OCI-LY3 (cell line): ENCODE results near the gene SPINT4.
"Not testable (repeated sequence)": the region's sequence is repeated elsewhere in the genome, so short reads cannot be mapped to it uniquely, and the experiment has no call there.

ENCODE experiments used
- H2AFZ ChIP-seq: fragments of 200-600, 300-600 bp; shearing (Covaris generic); 2 replicates; pipeline ENCODE4 v1.6.0; 2014; ENCODE audit warnings: antibody characterized with exemption, low read depth, low read length
- H3K27ac ChIP-seq: fragments of 200-600, 300-600 bp; sonication (generic); 2 replicates; pipeline ENCODE4 v1.5.1; 2014; ENCODE audit warnings: mild to moderate bottlenecking, low read length, moderate library complexity, mixed read lengths
- H3K27me3 ChIP-seq: fragments of 200-600, 300-600 bp; sonication (generic); 2 replicates; pipeline ENCODE4 v1.6.1; 2014; ENCODE audit warnings: low read depth, low read length, mixed read lengths
- H3K36me3 ChIP-seq: fragments of 200-600, 300-600 bp; sonication (generic); replicated peaks from 2 replicates; pipeline ENCODE3; 2014; ENCODE audit warnings: low read depth, low read length, mixed read lengths
- H3K4me1 ChIP-seq: fragments of 300-600, 200-600 bp; sonication (generic); 2 replicates; pipeline ENCODE4 v1.6.1; 2014; ENCODE audit warnings: low read length, mixed read lengths
- H3K4me2 ChIP-seq: fragments of 200-600, 300-600 bp; sonication (generic); 2 replicates; pipeline ENCODE4 v1.6.1; 2014; ENCODE audit warnings: low read length, mixed read lengths
- H3K4me3 ChIP-seq: fragments of 300-600, 200-600 bp; sonication (generic); 2 replicates; pipeline ENCODE4 v1.5.1; 2014; ENCODE audit warnings: antibody characterized with exemption, mild to moderate bottlenecking, low read length, moderate library complexity
- H3K79me2 ChIP-seq: fragments of 300-600, 200-600 bp; shearing (Covaris generic); 2 replicates; pipeline ENCODE4 v1.6.1; 2014; ENCODE audit warnings: mild to moderate bottlenecking, low read length, mixed read lengths
- H3K9ac ChIP-seq: fragments of 300-600, 200-600 bp; shearing (Covaris generic); 2 replicates; pipeline ENCODE4 v1.6.0; 2014; ENCODE audit warnings: mild to moderate bottlenecking, low read length, moderate library complexity
- H3K9me3 ChIP-seq: fragments of 200-600, 300-600 bp; shearing (Covaris generic); 2 replicates; pipeline ENCODE4 v1.6.1; 2014; ENCODE audit warnings: low read length, mixed read lengths; ENCODE audit not compliant: insufficient read depth
- H4K20me1 ChIP-seq: fragments of 200-600, 300-600 bp; sonication (generic); 2 replicates; pipeline ENCODE4 v1.6.1; 2016; ENCODE audit warnings: low read length, mixed read lengths; ENCODE audit not compliant: insufficient read depth
- CTCF ChIP-seq: fragments of 200-600, 300-600 bp; sonication (generic); IDR thresholded peaks from 2 replicates; pipeline ENCODE4 v1.5.1; 2014; ENCODE audit warnings: antibody characterized with exemption, low read length, low read depth
- EZH2phosphoT487 ChIP-seq: fragments of 200-600 bp; shearing (Covaris generic); IDR thresholded peaks from 2 replicates; pipeline ENCODE4 v1.6.1; 2018; ENCODE audit warnings: antibody characterized with exemption, mixed run types, low read depth

The SPINT4 gene

GRCh38 chr20:45695496-45695895 lies 26.7 kb upstream of the SPINT4 start:
- peaks cover 5% of the 10 kb centered on the region for H3K4me1 ChIP-seq
- H3K9ac ChIP-seq: no peak overlapping the region
- H3K79me2 ChIP-seq: no peaks in the 10 kb centered on the region
- no peak overlapping the region for H3K27ac ChIP-seq
- H3K4me2 ChIP-seq: no peak overlapping the region
- H3K4me3 ChIP-seq: no peak overlapping the region
- H4K20me1 ChIP-seq: no peaks in the 10 kb centered on the region
- H3K27me3 ChIP-seq: no peaks in the 10 kb centered on the region
- H3K9me3 ChIP-seq: no peaks in the 10 kb centered on the region
- H2AFZ ChIP-seq: no peak overlapping the region
- TF ChIP-seq CTCF (no peak), EZH2phosphoT487 (no peak)
- no peaks in the 10 kb centered on the region for H3K36me3 ChIP-seq

- no peaks in the 10 kb centered on the region for H4K20me1 ChIP-seq
- H3K9me3 ChIP-seq: no peaks in the 10 kb centered on the region
- H3K4me1 ChIP-seq: peaks cover 14% of the 10 kb centered on the region
- no peak overlapping the region for H3K4me3 ChIP-seq
- TF ChIP-seq CTCF (no peak), EZH2phosphoT487 (no peak)
- H3K9ac ChIP-seq: no peak overlapping the region
- no peaks in the 10 kb centered on the region for H3K79me2 ChIP-seq
- H3K27me3 ChIP-seq: peaks cover 37% of the 10 kb centered on the region; the same call in 1 of the 2 replicates
- peak overlapping the region; percentile 17; the same call in 1 of the 2 replicates for H3K4me2 ChIP-seq
- H3K36me3 ChIP-seq: no peaks in the 10 kb centered on the region
- H3K27ac ChIP-seq: no peak overlapping the region
- H2AFZ ChIP-seq: no peak overlapping the region
Observed at GRCh38 chr20:45701104-45701503, 21.0 kb upstream of the SPINT4 start.

GRCh38 chr20:45701873-45702272 lies 20.3 kb upstream of the SPINT4 start, which contains the start of gene WFDC13:
WFDC13 (plus strand) TSS chr20:45702038; CDS start chr20:45702124, 86 bp downstream.
- no peak within 1 kb of the TSS for H3K27ac ChIP-seq
- H3K79me2 ChIP-seq: no peaks in the 10 kb centered on the region
- no peaks in the 10 kb centered on the region for H3K36me3 ChIP-seq
- peaks cover 40% of the 10 kb centered on the region; the same call in 1 of the 2 replicates for H3K27me3 ChIP-seq
- peaks cover 14% of the 10 kb centered on the region for H3K4me1 ChIP-seq
- no peaks in the 10 kb centered on the region for H3K9me3 ChIP-seq
- no peak within 1 kb of the TSS for H3K9ac ChIP-seq
- no peak for TF ChIP-seq EZH2phosphoT487
- no peak for TF ChIP-seq CTCF
- no peaks in the 10 kb centered on the region for H4K20me1 ChIP-seq
- H3K4me2 ChIP-seq: peak within 1 kb of the TSS; percentile 17; the same call in 1 of the 2 replicates
- H2AFZ ChIP-seq: no peak within 1 kb of the TSS
- H3K4me3 ChIP-seq: no peak within 1 kb of the TSS

GRCh38 chr20:45704969-45705637 lies 17.0 kb upstream of the SPINT4 start, which contains the start of gene WFDC10B:
WFDC10B (minus strand) TSS chr20:45705019; CDS start chr20:45685992, 19,027 bp downstream.
- Histone ChIP-seq H3K4me2 (no peak within 1 kb of the TSS), H2AFZ (no peak within 1 kb of the TSS), H3K4me1 (peaks cover 13% of the 10 kb centered on the region), H3K27ac (no peak within 1 kb of the TSS), H3K9me3 (no peaks in the 10 kb centered on the region), H4K20me1 (no peaks in the 10 kb centered on the region), H3K27me3 (peaks cover 63% of the 10 kb centered on the region), H3K36me3 (no peaks in the 10 kb centered on the region), H3K9ac (no peak within 1 kb of the TSS), H3K79me2 (no peaks in the 10 kb centered on the region), H3K4me3 (no peak within 1 kb of the TSS)
- no peak for TF ChIP-seq CTCF
- no peak for TF ChIP-seq EZH2phosphoT487

- not testable (repeated sequence) for H3K4me3 ChIP-seq, H3K9me3 ChIP-seq, H3K27ac ChIP-seq, H3K4me2 ChIP-seq, H4K20me1 ChIP-seq, H3K4me1 ChIP-seq, H3K79me2 ChIP-seq, H3K36me3 ChIP-seq, H3K9ac ChIP-seq, H2AFZ ChIP-seq
- H3K27me3 ChIP-seq: peaks cover 20% of the 10 kb centered on the region
Observed at GRCh38 chr20:45716141-45716688, 5.9 kb upstream of the SPINT4 start.
